IPS DF 4.7 (cell line): ENCODE measurements around the gene CCDC71.

Source experiments
- DNase-seq: peaks from one replicate; pipeline ENCODE4 v3.0.0-alpha.2; 2013; ENCODE audit warnings: low spot score; ENCODE audit errors: extremely low read depth

CCDC71 gene

DNA sequence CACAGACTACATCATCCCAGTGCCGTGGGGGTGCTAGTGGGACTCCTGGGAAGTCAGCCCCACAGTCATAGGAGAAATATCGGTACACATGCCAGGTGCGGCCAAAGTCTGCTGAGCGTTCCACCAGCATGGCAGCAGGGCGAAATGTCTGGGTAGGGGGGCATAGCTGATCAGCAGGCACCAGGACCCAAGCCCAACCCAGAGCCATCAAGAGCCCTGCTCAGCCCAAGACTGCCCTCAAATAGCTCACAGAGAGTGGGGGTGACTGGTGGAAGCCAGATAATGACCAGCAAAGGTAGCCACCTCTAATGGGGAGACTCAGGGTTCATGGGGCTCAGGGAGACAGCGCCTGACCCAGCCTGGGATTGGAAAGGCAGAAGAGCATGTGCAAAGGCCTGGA, 34.6 kb downstream of the CCDC71 start:
- DNase-seq: no peak

GRCh38 chr3:49131040-49131439, 35.1 kb downstream of the CCDC71 start:
- no peak for DNase-seq

DNA sequence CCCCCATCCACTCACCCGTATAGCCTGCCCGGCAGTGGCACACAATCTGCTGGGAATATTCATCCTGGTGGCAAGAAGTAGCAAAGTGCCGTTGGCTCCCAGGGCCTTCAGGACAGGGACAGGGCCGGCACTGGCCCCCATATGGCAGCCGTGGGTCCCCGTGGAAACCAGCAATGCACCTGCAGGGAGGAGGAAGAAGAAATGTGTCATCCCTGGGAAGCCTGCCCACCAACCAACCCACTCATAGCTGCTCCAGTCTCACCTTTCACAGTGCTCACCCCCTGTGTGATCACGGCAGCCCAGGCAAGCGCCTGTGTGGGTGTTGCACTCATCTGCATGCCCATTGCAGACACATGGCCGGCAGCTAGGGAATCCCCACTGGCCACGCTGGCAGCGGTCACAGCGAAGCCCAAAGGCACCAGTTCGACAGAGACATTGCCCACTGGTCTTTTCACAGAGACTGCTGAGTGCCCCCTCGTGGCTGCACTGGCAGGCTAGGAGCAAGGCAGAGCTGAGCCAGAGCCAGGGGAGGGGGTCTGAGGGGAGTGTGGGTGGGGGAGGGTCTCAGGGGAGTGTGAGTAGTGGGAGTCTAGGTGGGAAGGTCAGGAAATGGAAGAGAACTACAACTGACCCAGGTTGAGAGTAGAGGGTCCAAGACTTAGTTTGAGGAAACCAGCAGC, 41.0 kb downstream of the CCDC71 start:
- DNase-seq: no peak

GRCh38 chr3:49124203-49124602, 41.9 kb downstream of the CCDC71 start:
- DNase-seq: no peak

- DNase-seq: no peak
Observed at GRCh38 chr3:49123687-49124086, 42.4 kb downstream of the CCDC71 start.

DNA sequence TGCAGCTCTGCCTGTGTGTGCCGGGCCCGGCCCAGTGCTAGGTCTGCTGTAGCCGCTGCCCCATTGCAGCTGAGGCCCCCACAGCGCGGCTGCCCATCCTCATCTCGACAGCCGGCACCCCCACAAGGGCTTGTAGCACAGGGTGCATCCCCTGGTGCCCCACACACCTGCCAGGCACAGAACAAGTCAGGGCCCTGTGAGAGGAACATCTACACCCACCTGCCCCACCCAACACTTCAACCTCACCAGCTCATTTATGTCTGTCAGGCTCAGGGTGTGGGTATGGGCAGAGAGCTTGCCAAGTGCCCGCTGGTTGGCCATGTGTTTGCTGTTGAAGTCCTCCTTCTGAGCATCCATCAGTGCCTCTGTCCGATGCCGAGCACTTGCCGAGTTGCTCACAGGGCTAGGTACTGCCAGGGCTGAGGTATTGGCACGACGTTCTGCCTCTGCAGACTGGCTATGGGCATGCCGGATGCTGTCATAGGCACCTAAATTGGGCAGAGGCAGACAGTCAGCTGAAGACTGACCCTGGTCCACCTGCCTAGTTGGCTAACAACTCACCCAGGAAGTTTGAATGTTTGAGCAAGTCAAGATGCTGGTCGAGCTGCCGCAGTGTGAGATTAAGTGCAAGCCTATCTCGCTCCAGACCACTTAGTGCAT, 43.1 kb downstream of the CCDC71 start:
- no peak for DNase-seq

DNA sequence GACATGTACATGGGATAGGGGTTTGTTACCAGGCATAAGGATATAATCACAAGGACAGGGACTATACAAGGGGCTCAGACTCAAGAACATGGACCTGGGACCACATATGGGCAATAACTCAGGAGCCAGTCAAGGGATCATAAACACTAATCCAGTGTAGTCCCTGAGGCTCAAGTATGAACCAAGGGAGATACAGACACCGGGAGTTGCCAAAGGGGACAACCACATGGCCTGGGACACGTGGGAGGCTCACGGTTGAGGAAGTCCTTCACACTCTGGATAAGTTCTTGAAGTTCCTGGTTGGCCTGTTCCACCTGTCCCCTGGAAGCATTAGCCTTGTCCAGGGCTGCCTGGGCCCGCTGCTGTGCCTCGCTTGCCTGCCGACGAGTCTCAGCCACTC, 43.7 kb downstream of the CCDC71 start:
- DNase-seq: no peak

DNA sequence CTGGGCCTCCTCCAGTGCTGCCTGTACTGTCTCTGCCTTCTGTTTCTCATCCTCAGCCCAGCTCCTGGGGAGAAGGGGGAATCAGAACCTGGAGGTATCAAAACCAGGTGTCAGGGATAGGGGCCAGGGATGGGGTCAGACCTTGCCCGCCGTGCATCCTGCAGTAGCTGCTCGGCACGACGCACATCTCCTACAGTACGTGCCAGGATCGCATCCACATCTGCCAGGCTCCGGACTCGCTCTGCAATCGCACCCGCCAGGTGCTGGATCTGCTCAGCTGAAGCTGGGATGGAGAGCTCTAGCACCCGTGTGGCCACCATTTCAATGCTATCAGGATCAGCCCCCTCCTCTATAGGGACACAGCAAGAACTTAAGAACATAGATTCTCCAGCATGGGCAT, 44.1 kb downstream of the CCDC71 start:
- DNase-seq: no peak

GRCh38 chr3:49121132-49121736, 44.9 kb downstream of the CCDC71 start:
- DNase-seq: no peak

GRCh38 chr3:49120438-49121131, 45.5 kb downstream of the CCDC71 start, which contains the start of gene USP19:
USP19 (minus strand) TSS chr3:49120823; CDS start chr3:49119145, 1,678 bp downstream.
- no peak for DNase-seq

DNA sequence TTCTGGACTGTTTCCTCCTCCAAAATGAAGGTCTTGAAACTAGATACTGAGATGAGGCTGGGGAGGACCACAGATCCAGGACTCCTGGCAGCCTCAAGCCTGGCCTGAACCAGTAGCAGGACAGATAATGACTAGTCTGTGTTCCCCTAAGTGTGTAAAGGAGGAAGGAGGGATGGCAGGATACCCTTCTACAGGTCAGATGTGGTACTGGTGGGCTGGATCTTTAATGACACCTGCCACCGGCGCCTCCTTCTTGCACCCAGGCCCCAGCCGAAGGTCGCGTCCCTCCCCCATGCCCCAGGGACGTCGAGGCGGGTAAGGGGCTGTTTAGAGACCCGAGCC, 46.1 kb downstream of the CCDC71 start:
- DNase-seq: no peak

DNA sequence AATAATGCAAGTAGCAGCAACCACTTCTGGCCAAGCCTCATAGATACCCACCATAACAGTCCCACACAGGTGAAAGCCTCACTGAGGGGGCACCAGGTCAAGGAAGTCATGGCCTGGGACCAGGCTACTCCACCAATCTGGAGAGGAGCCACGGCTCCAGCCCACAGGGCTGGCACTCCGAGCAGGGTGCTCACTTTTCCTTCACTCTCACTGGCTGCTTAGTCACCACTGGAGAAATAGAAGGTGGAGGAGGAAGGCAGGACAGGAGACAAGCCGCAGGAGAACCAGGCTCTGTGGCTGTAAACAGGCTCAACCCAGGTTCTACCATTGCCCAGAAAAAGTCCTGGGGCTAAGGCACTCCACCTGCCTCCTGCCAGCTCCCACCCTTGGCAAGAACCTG, 46.7 kb downstream of the CCDC71 start:
- no peak for DNase-seq

DNA sequence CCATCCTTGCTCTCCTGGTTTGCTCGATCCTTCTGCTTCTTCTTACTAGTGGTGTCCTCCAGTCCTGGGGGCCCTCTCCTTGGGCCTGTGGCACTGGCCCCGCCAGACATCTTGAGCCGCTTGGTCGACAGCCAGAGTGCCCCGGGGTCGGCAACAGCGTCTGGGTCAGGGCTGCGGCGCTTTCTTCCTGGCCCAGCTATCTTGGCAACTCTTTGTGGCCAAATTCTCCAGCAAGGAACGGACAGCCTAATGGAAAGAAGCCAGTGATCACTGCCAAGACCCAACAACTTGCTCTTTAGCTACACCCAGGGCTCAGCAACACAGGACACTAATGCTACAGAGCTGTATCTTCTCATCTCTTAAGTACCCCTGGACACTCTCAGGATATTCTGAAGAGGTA, 47.1 kb downstream of the CCDC71 start:
- no peak for DNase-seq
